ENCODE data around the gene HELB.

Gene HELB

DNA sequence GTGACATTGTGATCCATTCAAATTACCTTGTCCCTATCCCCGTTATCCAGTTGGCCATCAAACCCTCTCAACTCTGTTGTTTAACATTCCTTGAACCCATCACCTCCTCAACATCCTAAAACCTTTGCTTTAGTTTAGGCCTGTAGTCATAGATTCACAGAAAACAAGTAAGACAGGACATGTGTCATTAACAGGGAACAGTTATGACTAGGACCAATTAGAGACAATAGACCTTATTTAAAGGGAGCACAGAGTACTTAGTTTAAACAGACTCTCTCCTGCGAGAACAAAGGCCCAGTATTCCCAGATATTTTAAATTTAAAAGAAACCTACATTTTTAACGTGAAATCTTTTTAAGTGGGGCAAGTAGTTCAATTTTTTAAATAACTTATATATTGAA, 20.0 kb upstream of the HELB start:
- DNase-seq (ENCODE audit: low read depth) = no peak
- TF ChIP-seq, protein P1, sequence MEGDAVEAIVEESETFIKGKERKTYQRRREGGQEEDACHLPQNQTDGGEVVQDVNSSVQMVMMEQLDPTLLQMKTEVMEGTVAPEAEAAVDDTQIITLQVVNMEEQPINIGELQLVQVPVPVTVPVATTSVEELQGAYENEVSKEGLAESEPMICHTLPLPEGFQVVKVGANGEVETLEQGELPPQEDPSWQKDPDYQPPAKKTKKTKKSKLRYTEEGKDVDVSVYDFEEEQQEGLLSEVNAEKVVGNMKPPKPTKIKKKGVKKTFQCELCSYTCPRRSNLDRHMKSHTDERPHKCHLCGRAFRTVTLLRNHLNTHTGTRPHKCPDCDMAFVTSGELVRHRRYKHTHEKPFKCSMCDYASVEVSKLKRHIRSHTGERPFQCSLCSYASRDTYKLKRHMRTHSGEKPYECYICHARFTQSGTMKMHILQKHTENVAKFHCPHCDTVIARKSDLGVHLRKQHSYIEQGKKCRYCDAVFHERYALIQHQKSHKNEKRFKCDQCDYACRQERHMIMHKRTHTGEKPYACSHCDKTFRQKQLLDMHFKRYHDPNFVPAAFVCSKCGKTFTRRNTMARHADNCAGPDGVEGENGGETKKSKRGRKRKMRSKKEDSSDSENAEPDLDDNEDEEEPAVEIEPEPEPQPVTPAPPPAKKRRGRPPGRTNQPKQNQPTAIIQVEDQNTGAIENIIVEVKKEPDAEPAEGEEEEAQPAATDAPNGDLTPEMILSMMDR (conservative IDR thresholded peaks at IDR 0.05; ENCODE audit: low read depth, low read length) = no peak
- no peak overlapping the region for H3K4me3 ChIP-seq (ENCODE audit: low read length)

DNA sequence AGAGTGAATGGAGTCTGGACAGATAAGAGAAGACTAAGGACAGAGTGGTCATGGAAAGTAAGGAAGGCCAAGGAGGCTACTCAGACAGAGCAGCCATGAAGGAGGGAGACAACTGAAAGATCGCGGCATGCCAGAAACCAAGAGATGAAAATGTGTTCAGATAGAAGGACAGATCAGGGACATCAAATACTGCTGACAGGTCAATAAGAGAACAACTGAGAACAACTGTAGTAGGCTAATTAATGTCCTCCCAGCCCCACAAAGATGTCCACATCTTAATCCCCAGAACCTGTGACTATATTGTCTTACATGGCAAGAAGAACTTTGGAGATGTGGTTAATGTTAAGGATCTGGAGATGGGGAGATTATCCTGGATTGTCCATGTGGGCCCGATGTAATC, 15.0 kb upstream of the HELB start:
- TF ChIP-seq, protein P1 (conservative IDR thresholded peaks at IDR 0.05; ENCODE audit: low read depth, low read length) = no peak
- no peak for DNase-seq (ENCODE audit: low read depth)
- H3K4me3 ChIP-seq (ENCODE audit: low read length) = no peak overlapping the region

DNA sequence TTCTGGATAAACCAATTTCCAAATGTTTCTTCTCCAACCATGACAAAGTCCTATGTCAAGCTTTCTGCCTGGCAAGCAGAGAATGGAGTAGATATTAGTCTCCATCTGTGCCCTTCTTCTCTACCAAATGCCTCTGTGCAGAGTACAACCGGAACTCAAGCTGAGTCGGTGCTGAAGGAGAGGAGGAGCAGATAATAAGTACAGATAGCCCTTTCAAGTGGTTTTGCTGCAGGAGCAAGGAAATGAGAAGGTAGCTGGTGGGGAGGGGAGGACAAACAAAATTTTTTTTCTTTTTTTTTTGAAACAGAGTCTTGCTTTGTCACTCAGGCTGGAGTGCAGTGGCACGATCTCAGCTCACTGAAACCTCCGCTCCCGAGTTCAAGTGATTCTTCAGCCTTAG, 14.2 kb upstream of the HELB start:
- TF ChIP-seq, protein P1 (conservative IDR thresholded peaks at IDR 0.05; ENCODE audit: low read depth, low read length) = no peak
- H3K4me3 ChIP-seq (ENCODE audit: low read length) = no peak overlapping the region
- DNase-seq (ENCODE audit: low read depth) = no peak

DNA sequence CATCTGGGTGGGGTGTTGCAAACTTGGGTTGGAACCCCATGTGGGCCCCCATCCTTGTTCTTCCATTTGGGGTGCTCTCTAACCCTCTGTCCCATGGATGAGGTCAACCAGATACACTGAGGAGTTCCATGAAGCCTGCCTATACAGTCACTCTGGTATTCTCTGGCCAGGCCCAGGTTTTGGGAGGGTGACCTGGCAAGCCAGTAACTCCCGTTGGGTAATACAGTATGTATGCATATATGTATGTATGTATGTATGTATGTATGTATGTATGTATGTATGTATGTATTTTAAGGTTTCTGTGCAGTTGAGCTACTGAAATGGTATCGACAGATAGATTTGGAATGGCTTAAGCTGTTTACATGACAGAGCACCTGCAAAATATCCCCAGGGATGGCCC, 12.8 kb upstream of the HELB start:
- no peak for DNase-seq (ENCODE audit: low read depth)
- no peak overlapping the region for H3K4me3 ChIP-seq (ENCODE audit: low read length)
- TF ChIP-seq, protein P1 (conservative IDR thresholded peaks at IDR 0.05; ENCODE audit: low read depth, low read length) = no peak

DNA sequence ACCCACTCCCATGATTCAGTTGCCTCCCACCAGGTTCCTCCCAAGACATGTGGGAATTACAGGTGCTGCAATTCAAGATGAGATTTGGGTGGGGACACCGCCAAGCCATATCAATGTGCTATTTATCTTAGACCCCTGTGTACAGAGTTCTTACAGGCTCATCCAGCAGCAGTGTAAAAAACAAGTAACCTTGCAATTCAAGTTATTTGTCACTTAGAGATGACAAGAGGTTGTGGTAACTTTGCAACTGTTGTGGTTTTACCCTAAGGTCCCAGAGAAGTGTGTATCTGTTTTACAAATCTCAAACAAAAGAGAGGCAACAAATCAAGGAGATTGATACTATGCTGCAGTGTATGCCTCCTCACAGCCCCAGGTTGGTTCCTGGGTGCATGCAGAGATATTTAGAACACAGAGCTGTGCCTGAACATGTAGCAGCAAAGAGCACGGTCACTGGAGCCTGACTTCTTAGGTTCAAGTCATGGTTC, 11.5 kb upstream of the HELB start:
- H3K4me3 ChIP-seq (ENCODE audit: low read length) = no peak overlapping the region
- TF ChIP-seq, protein P1 (conservative IDR thresholded peaks at IDR 0.05; ENCODE audit: low read depth, low read length) = no peak
- no peak for DNase-seq (ENCODE audit: low read depth)

DNA sequence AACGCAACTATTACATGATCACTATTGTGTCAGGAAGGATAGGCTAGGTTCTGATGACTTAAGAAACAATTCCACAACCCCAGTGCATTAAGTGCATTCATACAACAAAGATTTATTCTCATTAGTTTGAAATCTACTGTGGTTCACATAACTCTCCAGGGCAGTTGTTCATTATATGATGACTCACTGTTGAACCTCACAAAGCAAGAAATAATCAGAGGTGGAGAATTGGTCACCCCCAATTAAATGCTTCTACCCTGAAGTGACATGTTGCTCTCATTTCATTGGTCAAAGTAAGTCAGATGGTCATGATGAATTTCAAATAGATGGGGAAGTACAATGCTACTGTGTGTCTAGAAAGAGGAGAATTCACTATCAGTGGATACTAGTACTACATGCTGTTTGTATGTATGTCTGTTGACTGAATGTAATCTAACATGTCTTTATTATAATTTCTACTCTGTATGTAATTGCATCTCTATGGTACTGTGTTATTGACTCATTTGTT, 6.1 kb upstream of the HELB start:
- no peak for DNase-seq (ENCODE audit: low read depth)
- no peak overlapping the region for H3K4me3 ChIP-seq (ENCODE audit: low read length)
- TF ChIP-seq, protein P1 (conservative IDR thresholded peaks at IDR 0.05; ENCODE audit: low read depth, low read length) = no peak

DNA sequence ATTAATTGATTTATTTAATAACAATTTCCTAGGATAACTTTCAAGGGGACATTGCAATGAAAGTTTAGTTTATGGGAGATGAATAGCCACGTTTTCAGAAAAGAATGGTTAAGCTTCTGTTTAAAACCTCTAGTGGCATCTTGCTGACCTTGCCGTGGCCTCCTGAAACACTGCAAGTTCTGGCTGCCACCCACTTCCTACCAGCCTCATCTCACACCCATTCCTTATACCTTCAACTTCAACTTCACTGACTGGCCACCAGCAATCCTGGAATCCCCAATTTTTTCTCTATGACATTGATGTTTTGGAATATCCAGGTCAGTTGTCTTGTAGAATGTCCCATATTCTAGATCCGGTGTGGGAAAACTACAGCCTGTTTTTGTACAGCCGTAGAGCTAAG, 5.2 kb upstream of the HELB start:
- no peak overlapping the region for H3K4me3 ChIP-seq (ENCODE audit: low read length)
- DNase-seq (ENCODE audit: low read depth) = no peak
- TF ChIP-seq, protein P1 (conservative IDR thresholded peaks at IDR 0.05; ENCODE audit: low read depth, low read length) = no peak
